ENCODE data around the gene ATOH8. TPM values are rescaled to one million over a fixed set of nuclear protein-coding genes. Genes with fewer than 3 reads are reported as not detected.

Gene ATOH8
- total and polyA plus RNA-seq, 4 experiments from 2014 or later = not detected

DNA sequence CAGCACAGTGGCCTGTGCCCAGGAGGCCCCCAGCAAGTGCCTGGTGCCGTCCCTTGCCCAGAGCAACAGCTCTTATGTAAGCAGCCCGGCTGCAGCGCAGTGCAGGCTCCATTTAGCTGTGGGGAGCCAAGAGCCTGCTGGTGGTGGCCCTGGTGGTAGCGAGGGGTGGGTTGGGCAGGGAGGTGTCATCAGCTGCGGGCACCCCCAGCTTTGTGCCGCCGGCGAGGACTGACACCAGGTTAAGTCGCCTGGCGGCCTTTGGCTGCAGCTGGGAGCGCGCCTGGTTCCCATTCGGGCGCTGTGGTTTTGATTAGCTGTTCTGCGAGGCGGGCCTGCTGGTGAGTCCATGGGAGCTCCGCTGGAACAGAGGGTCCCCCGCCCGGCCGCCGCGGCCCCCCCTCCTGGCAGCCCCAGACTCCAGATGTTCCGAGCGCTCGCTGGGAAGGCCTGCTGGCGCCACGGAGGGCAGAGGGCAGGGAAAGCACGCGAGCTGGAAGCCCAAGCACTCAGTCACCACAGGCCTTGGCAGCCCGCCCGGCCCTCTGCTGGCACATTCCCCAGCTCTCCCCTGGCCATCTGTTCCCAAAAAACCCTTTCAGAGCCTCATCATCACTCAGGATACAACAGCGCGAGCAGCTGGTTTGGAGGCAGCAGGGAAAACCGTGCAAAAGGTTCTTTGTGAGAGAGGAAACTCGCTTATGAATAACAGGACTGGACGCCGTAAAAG, 18.4 kb downstream of the ATOH8 start:
- Mint-ChIP-seq H3K27me3 (peaks cover 21 to 29% of the 10 kb centered on the region in 2 donors), H3K27ac (no peak overlapping the region), H3K4me1 (no peaks in the 10 kb centered on the region), H3K4me3 (no peak overlapping the region), H3K36me3 (no peaks in the 10 kb centered on the region), H3K9me3 (peaks cover 0 to 2% (median 0%) of the 10 kb centered on the region in 8 donors)
- Histone ChIP-seq H3K4me1 (ENCODE audit: insufficient read depth, low read length) (no peaks in the 10 kb centered on the region), H3K36me3 (ENCODE audit: insufficient read depth, low read length) (no peaks in the 10 kb centered on the region), H3K27me3 (ENCODE audit: insufficient read depth, low read length) (no peaks in the 10 kb centered on the region), H3K9me3 (ENCODE audit: control insufficient read depth in 1 of 2, low read length in 2 of 2) (no peaks in the 10 kb centered on the region), H3K4me3 (ENCODE audit: low read length in 2 of 2) (no peak overlapping the region), H3K27ac (ENCODE audit: low read depth, low read length) (no peak overlapping the region)
- intact Hi-C loops (cut with micrococcal nuclease) = no loop called here
- ChIA-PET POLR2A (ENCODE audit: partially characterized antibody) (no interaction called here), CTCF (ENCODE audit: partially characterized antibody) (interaction anchor here (1.2 kb wide), 1 partner anchor 44 kb away, joined by 3 read pairs; no protein-coding TSS in a partner anchor)
- no peak for DNase-seq

GRCh38 chr2:85772841-85773491, 19.2 kb downstream of the ATOH8 start:
- peaks cover 21 to 29% of the 10 kb centered on the region in 2 donors for H3K27me3 Mint-ChIP-seq
- Histone ChIP-seq H3K27ac (ENCODE audit: low read depth, low read length) (no peak overlapping the region), H3K9me3 (ENCODE audit: control insufficient read depth in 1 of 2, low read length in 2 of 2) (no peaks in the 10 kb centered on the region), H3K4me1 (ENCODE audit: insufficient read depth, low read length) (no peaks in the 10 kb centered on the region), H3K4me3 (ENCODE audit: low read length in 2 of 2) (no peak overlapping the region), H3K27me3 (ENCODE audit: insufficient read depth, low read length) (no peaks in the 10 kb centered on the region), H3K36me3 (ENCODE audit: insufficient read depth, low read length) (no peaks in the 10 kb centered on the region)
- DNase-seq = no peak
- intact Hi-C loops (cut with micrococcal nuclease) = no loop called here
- no peaks in the 10 kb centered on the region for H3K36me3 Mint-ChIP-seq
- peaks cover 0 to 2% (median 0%) of the 10 kb centered on the region in 8 donors for H3K9me3 Mint-ChIP-seq
- POLR2A ChIA-PET (ENCODE audit: partially characterized antibody) = no interaction called here
- H3K4me3 Mint-ChIP-seq = no peak overlapping the region
- no peaks in the 10 kb centered on the region for H3K4me1 Mint-ChIP-seq
- CTCF ChIA-PET (ENCODE audit: partially characterized antibody) = interaction anchor here (1.2 kb wide), 1 partner anchor 44 kb away, joined by 3 read pairs; no protein-coding TSS in a partner anchor
- H3K27ac Mint-ChIP-seq = no peak overlapping the region

DNA sequence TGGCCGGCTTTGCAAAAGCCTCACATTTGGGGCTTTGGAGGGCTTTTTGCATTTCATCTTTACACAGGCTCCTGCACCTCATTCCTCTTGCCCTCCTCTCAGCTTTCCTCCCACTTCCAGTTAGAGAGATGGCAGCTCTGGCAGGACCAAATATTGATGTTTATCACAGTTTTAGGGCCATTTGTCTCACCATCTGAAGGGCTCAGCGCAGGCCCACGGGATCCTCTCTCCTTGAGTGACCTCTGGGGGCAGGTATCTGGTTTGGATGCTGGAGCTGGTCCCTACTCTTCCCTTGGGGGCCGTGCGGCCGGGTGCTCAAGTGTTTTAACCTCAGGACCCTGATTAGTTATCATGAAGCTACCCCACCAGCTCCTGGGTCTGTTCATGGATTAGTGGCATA, 19.9 kb downstream of the ATOH8 start:
- Histone ChIP-seq H3K27ac (ENCODE audit: low read depth, low read length) (no peak overlapping the region), H3K4me1 (ENCODE audit: insufficient read depth, low read length) (no peaks in the 10 kb centered on the region), H3K36me3 (ENCODE audit: insufficient read depth, low read length) (no peaks in the 10 kb centered on the region), H3K27me3 (ENCODE audit: insufficient read depth, low read length) (no peaks in the 10 kb centered on the region), H3K9me3 (ENCODE audit: control insufficient read depth in 1 of 2, low read length in 2 of 2) (no peaks in the 10 kb centered on the region), H3K4me3 (ENCODE audit: low read length in 2 of 2) (no peak overlapping the region)
- intact Hi-C loops (cut with micrococcal nuclease) = no loop called here
- Mint-ChIP-seq H3K27me3 (peaks cover 21 to 29% of the 10 kb centered on the region in 2 donors), H3K9me3 (peaks cover 0 to 3% (median 0%) of the 10 kb centered on the region in 8 donors), H3K4me1 (no peaks in the 10 kb centered on the region), H3K4me3 (no peak overlapping the region), H3K36me3 (no peaks in the 10 kb centered on the region), H3K27ac (no peak overlapping the region)
- DNase-seq = no peak
- ChIA-PET CTCF (ENCODE audit: partially characterized antibody) (no interaction called here), POLR2A (ENCODE audit: partially characterized antibody) (no interaction called here)

DNA sequence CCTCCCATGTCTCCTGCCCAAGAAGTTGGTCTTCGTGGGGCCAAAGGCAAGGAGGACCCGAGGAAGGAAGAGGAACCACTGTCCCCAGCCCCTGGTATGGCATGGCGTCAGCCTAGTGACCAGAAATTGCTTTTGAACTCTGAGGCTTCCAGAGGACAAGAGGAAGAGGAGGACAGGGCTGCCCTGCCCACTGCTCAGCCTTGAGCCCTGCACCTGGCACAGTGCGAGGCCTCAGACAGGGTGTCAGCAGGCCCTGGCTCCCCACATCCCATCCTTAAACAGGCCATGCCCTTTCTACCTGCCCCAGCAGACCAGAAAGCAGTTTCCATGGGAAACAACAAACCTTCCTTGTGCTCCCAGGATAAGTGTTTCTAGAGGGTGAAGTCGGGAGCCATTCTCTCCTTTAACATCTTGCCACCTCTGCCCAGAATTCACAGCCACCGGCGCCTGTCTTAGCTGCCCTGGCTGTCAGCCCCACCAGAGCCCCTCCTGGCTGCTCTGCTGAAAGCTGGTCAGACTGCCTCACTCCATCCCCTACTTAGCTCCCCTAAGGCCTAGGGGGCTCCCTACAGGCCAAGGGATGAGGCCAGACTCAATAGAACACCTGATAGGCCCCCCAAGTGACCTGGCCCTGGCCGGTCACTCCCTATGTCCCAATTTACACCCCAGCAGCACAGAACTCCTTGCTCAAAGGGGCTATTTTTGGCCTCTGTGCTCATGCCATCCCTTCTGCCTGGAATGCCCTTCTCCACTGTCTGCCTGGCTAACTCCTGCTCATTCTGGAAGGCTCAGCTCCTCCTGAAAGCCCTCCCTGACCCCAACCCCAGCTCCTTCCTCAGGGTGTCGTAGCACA, 20.6 kb downstream of the ATOH8 start:
- H3K27ac ChIP-seq (ENCODE audit: low read depth, low read length) = no peak overlapping the region
- H3K27me3 ChIP-seq (ENCODE audit: insufficient read depth, low read length) = no peaks in the 10 kb centered on the region
- H3K9me3 Mint-ChIP-seq = peaks cover 0 to 3% (median 0%) of the 10 kb centered on the region in 8 donors
- H3K4me3 ChIP-seq (ENCODE audit: low read length in 2 of 2) = no peak overlapping the region
- H3K9me3 ChIP-seq (ENCODE audit: control insufficient read depth in 1 of 2, low read length in 2 of 2) = no peaks in the 10 kb centered on the region
- H3K36me3 ChIP-seq (ENCODE audit: insufficient read depth, low read length) = no peaks in the 10 kb centered on the region
- no peaks in the 10 kb centered on the region for H3K36me3 Mint-ChIP-seq
- no peak for DNase-seq
- no peaks in the 10 kb centered on the region for H3K4me1 ChIP-seq (ENCODE audit: insufficient read depth, low read length)
- CTCF ChIA-PET (ENCODE audit: partially characterized antibody) = no interaction called here
- intact Hi-C loops (cut with micrococcal nuclease) = no loop called here
- H3K4me3 Mint-ChIP-seq = no peak overlapping the region
- H3K4me1 Mint-ChIP-seq = no peaks in the 10 kb centered on the region
- POLR2A ChIA-PET (ENCODE audit: partially characterized antibody) = no interaction called here
- H3K27me3 Mint-ChIP-seq = peaks cover 23 to 29% of the 10 kb centered on the region in 2 donors
- H3K27ac Mint-ChIP-seq = no peak overlapping the region

DNA sequence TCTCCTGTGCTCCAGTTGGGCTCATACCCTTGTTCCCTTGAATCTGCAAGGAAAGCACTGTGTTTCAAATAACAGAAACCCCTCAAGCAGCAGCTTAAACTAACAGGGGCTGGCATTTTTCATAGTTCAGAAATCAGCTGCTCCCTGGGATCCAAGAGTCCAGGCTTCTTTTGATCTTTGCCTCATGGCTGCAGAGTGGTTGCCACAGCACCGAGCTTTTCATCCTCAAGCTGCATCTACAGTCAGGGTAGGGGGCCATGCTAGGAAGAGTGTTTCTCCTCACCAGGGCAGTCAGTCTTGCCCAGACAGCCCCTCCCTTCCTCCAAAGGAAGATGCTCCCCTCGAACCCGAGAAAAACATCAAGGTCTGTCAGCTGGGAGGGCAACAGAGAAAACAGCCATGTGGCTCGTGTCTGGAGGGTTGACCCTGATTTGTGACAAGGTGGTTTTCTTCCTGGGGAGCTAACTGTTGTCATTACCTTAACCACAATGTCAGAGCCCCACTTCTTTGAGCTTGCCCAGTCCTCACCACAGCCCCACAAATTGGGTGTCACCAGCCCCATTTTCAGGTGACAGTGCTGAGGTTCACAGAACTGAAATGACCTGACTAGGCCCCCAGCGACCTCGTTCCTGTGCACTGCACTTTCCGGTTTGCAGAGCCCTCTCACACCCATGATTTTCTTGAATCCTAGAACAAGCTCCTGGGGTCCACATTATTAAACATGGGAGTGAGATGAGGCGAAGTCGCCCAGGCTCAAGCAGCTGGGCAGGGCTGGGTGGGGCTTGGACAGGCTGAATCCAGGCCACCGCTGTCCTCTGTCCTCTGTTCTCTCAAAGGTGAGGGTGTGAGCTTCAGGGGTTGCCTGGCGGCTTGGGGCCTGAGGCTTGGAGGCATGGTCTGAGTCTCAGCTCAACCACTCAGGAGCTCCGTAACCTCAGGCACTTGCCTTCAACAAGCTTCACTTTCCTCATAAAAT, 21.9 kb downstream of the ATOH8 start:
- Histone ChIP-seq H3K4me3 (ENCODE audit: low read length in 2 of 2) (no peak overlapping the region), H3K27me3 (ENCODE audit: insufficient read depth, low read length) (no peaks in the 10 kb centered on the region), H3K27ac (ENCODE audit: low read depth, low read length) (no peak overlapping the region), H3K9me3 (ENCODE audit: control insufficient read depth in 1 of 2, low read length in 2 of 2) (no peaks in the 10 kb centered on the region), H3K36me3 (ENCODE audit: insufficient read depth, low read length) (no peaks in the 10 kb centered on the region), H3K4me1 (ENCODE audit: insufficient read depth, low read length) (no peaks in the 10 kb centered on the region)
- Mint-ChIP-seq H3K4me3 (no peak overlapping the region), H3K9me3 (peaks cover 0 to 2% (median 0%) of the 10 kb centered on the region in 8 donors), H3K27me3 (peaks cover 23 to 26% of the 10 kb centered on the region in 2 donors), H3K27ac (no peak overlapping the region), H3K36me3 (no peaks in the 10 kb centered on the region), H3K4me1 (no peaks in the 10 kb centered on the region)
- intact Hi-C loops (cut with micrococcal nuclease) = no loop called here
- ChIA-PET CTCF (ENCODE audit: partially characterized antibody) (interaction anchor here (0.9 to 1.9 kb wide), 4 partner anchors 11 to 47 kb away, joined by 3 to 6 read pairs (median 4); no protein-coding TSS in a partner anchor), POLR2A (ENCODE audit: partially characterized antibody) (no interaction called here)
- DNase-seq = no peak

GRCh38 chr2:85776672-85777071, 22.9 kb downstream of the ATOH8 start:
- Mint-ChIP-seq H3K4me3 (no peak overlapping the region), H3K27me3 (peaks cover 16 to 17% of the 10 kb centered on the region in 2 donors), H3K9me3 (peaks cover 0 to 2% (median 0%) of the 10 kb centered on the region in 8 donors), H3K36me3 (no peaks in the 10 kb centered on the region), H3K27ac (no peak overlapping the region), H3K4me1 (no peaks in the 10 kb centered on the region)
- Histone ChIP-seq H3K4me1 (ENCODE audit: insufficient read depth, low read length) (no peaks in the 10 kb centered on the region), H3K27ac (ENCODE audit: low read depth, low read length) (no peak overlapping the region), H3K4me3 (ENCODE audit: low read length in 2 of 2) (no peak overlapping the region), H3K36me3 (ENCODE audit: insufficient read depth, low read length) (no peaks in the 10 kb centered on the region), H3K9me3 (ENCODE audit: control insufficient read depth in 1 of 2, low read length in 2 of 2) (no peaks in the 10 kb centered on the region), H3K27me3 (ENCODE audit: insufficient read depth, low read length) (no peaks in the 10 kb centered on the region)
- ChIA-PET POLR2A (ENCODE audit: partially characterized antibody) (no interaction called here), CTCF (ENCODE audit: partially characterized antibody) (interaction anchor here (1.2 to 1.9 kb wide), 3 partner anchors 10 to 37 kb away, joined by 4 to 6 read pairs (median 4); no protein-coding TSS in a partner anchor)
- intact Hi-C loops (cut with micrococcal nuclease) = no loop called here
- no peak for DNase-seq
